Endodermal cell (in vitro differentiated cells): ENCODE measurements around the gene CERKL. TPM values are rescaled to one million over a fixed set of nuclear protein-coding genes. Genes with fewer than 3 reads are reported as not detected.

Source experiments
- DNase-seq: peaks from one replicate; pipeline ENCODE4 v3.0.0-alpha.2; 2017
- H3K27ac ChIP-seq: 2 replicates; pipeline ENCODE4 v1.5.1; 2013; ENCODE audit warnings: mild to moderate bottlenecking, low read depth, low read length, moderate library complexity
- H3K27me3 ChIP-seq: 2 replicates; pipeline ENCODE4 v1.6.1; 2013; ENCODE audit warnings: mild to moderate bottlenecking, low read length, moderate library complexity; ENCODE audit not compliant: insufficient read depth, control insufficient read depth, poor library complexity, severe bottlenecking
- H3K36me3 ChIP-seq: 2 replicates; pipeline ENCODE4 v1.7.0; 2013; ENCODE audit warnings: mild to moderate bottlenecking, low read length, moderate library complexity; ENCODE audit not compliant: control insufficient read depth, insufficient read depth
- H3K4me1 ChIP-seq: one replicate; pipeline ENCODE4 v1.7.0; 2013; ENCODE audit warnings: low read length; ENCODE audit not compliant: control insufficient read depth, insufficient read depth
- H3K4me3 ChIP-seq: 2 replicates; pipeline ENCODE4 v1.5.1; 2013; ENCODE audit warnings: mild to moderate bottlenecking, low read length, moderate library complexity
- H3K9ac ChIP-seq: 2 replicates; pipeline ENCODE4 v1.6.1; 2013; ENCODE audit warnings: mild to moderate bottlenecking, low read length, moderate library complexity; ENCODE audit not compliant: poor library complexity, severe bottlenecking; ENCODE audit errors: extremely low read depth
- H3K9me3 ChIP-seq: 2 replicates; pipeline ENCODE4 v1.6.1; 2013; ENCODE audit warnings: mild to moderate bottlenecking, low read length, moderate library complexity; ENCODE audit not compliant: control insufficient read depth
- H3K27ac Mint-ChIP-seq: 2 replicates; pipeline ENCODE4 v1.8.0; 2020; ENCODE audit warnings: mixed read lengths
- H3K27me3 Mint-ChIP-seq: 2 replicates; pipeline ENCODE4 v1.8.0; 2021; ENCODE audit warnings: mild to moderate bottlenecking, mixed read lengths; ENCODE audit not compliant: insufficient read depth
- H3K36me3 Mint-ChIP-seq: 2 replicates; pipeline ENCODE4 v1.8.0; 2020; ENCODE audit warnings: low read depth, mixed read lengths
- H3K4me1 Mint-ChIP-seq: 2 replicates; pipeline ENCODE4 v1.8.0; 2020; ENCODE audit warnings: mixed read lengths
- H3K4me3 Mint-ChIP-seq: 2 replicates; pipeline ENCODE4 v1.8.0; 2020; ENCODE audit warnings: mild to moderate bottlenecking, moderate library complexity, mixed read lengths
- H3K9me3 Mint-ChIP-seq: 2 replicates; pipeline ENCODE4 v1.8.0; 2020; ENCODE audit warnings: mild to moderate bottlenecking, mixed read lengths
- CTCF ChIP-seq: fragments of 200-600 bp; sonication (generic); conservative IDR thresholded peaks from 2 replicates; pipeline ENCODE4 v1.5.0; 2021; ENCODE audit warnings: antibody characterized with exemption, mild to moderate bottlenecking
- WGBS, 2 experiments: methylation state at CpG; one replicate each; pipeline versions ENCODE4 v1.1.5 to v1.1.7; 2013; ENCODE audit warnings: missing lambda C conversion rate in 2 of 2, mixed read lengths in 1 of 2; ENCODE audit not compliant: insufficient coverage in 1 of 2, insufficient read length in 1 of 2; 5-methylcytosine and 5-hydroxymethylcytosine counted together
- total RNA-seq, 2 donors: library from RNA; stranded (reverse); fragmentation: NEBNext Ultra II Directional in 1 of 2; extraction: Animal tissue kit (Norgen Biotek cat#: 25700) in 1 of 2; gene quantifications; 2 replicates in 1 of 2; 3 replicates in 1 of 2; pipeline ENCODE4 v1.2.1, GENCODE V29; 2021

The CERKL gene
- total RNA-seq, 2 donors from 2014 or later, result 0.20 to 0.31 TPM

- H3K4me3 Mint-ChIP-seq, result peak overlapping the region; percentile 40
These were observed 25.3 kb upstream of the CERKL start for GRCh38 chr2:181682026-181682789.

GRCh38 chr2:181680937-181681811 lies 24.3 kb upstream of the CERKL start:
- Histone ChIP-seq H3K9me3 (peaks cover 6% of the 10 kb centered on the region), H3K36me3 (no peaks in the 10 kb centered on the region), H3K27ac (no peak overlapping the region), H3K4me3 (peak overlapping the region; percentile 46), H3K9ac (no peak overlapping the region), H3K27me3 (peaks cover 100% of the 10 kb centered on the region), H3K4me1 (no peaks in the 10 kb centered on the region)
- TF ChIP-seq CTCF, result no peak
- Mint-ChIP-seq H3K27me3 (peaks cover 94% of the 10 kb centered on the region), H3K9me3 (peaks cover 6% of the 10 kb centered on the region), H3K4me1 (peaks cover 15% of the 10 kb centered on the region), H3K4me3 (peak overlapping the region; percentile 27), H3K27ac (no peak overlapping the region), H3K36me3 (no peaks in the 10 kb centered on the region)
- DNase-seq, result peak; percentile 57
- 4 to 10% methylated on average over 19 to 38 of the region's 38 CpGs for WGBS, 2 experiments

More at GRCh38 chr2:181682026-181682789, 25.3 kb upstream of the CERKL start:
- peaks cover 15% of the 10 kb centered on the region for H3K4me1 Mint-ChIP-seq
- H3K36me3 Mint-ChIP-seq, result no peaks in the 10 kb centered on the region
- no peaks in the 10 kb centered on the region for H3K36me3 ChIP-seq
- TF ChIP-seq CTCF, result no peak
- H3K27ac Mint-ChIP-seq, result no peak overlapping the region
- H3K4me3 ChIP-seq, result no peak overlapping the region
- no peak overlapping the region for H3K27ac ChIP-seq
- peaks cover 100% of the 10 kb centered on the region for H3K27me3 ChIP-seq
- H3K9me3 Mint-ChIP-seq, result peaks cover 6% of the 10 kb centered on the region
- H3K9ac ChIP-seq, result no peak overlapping the region
- 14 to 16% methylated on average over 18 to 24 of the region's 24 CpGs for WGBS, 2 experiments
- peaks cover 97% of the 10 kb centered on the region for H3K27me3 Mint-ChIP-seq
- no peaks in the 10 kb centered on the region for H3K4me1 ChIP-seq
- DNase-seq, result peak; percentile 44
- H3K9me3 ChIP-seq, result peaks cover 6% of the 10 kb centered on the region

GRCh38 chr2:181680055-181680936 lies 23.4 kb upstream of the CERKL start, which contains the start of gene NEUROD1:
Gene NEUROD1, minus strand, starts transcription at chr2:181680517. Its CDS starts 1,657 bp downstream, at chr2:181678860.
- no peaks in the 10 kb centered on the region for H3K36me3 ChIP-seq
- H3K9me3 ChIP-seq, result peaks cover 6% of the 10 kb centered on the region
- no peak within 1 kb of the TSS for H3K27ac ChIP-seq
- Mint-ChIP-seq H3K27me3 (peaks cover 94% of the 10 kb centered on the region), H3K4me3 (peak within 1 kb of the TSS; percentile 27), H3K36me3 (no peaks in the 10 kb centered on the region), H3K27ac (no peak within 1 kb of the TSS), H3K4me1 (peaks cover 15% of the 10 kb centered on the region), H3K9me3 (peaks cover 6% of the 10 kb centered on the region)
- no peak within 1 kb of the TSS for H3K9ac ChIP-seq
- no peak for TF ChIP-seq CTCF
- peaks cover 100% of the 10 kb centered on the region for H3K27me3 ChIP-seq
- 0 to 1% methylated on average over 2 to 44 of the region's 45 CpGs for WGBS, 2 experiments
- H3K4me3 ChIP-seq, result peak within 1 kb of the TSS; percentile 46
- H3K4me1 ChIP-seq, result no peaks in the 10 kb centered on the region
- peak; percentile 87 for DNase-seq
